Activated CD4-positive, alpha-beta memory T cell treated with anti-CD3 and anti-CD28 coated beads for 36 hours (primary cell): ENCODE results near the gene C1QTNF8. TPM values are rescaled to one million over a fixed set of nuclear protein-coding genes. Genes with fewer than 3 reads are reported as not detected.

Source experiments
- CTCF ChIA-PET: fragments of 350-600 bp; sonication (Branson Sonifier 250); formaldehyde crosslinking; loops from one replicate; lab custom pipeline; 2021; ENCODE audit warnings: antibody characterized with exemption, inconsistent platforms; lab: Charles Lee
- POLR2A ChIA-PET: fragments of 350-600 bp; sonication (Branson Sonifier 250); formaldehyde crosslinking; loops from one replicate; lab custom pipeline; 2021; ENCODE audit warnings: antibody characterized with exemption; lab: Charles Lee
- DNase-seq: peaks from one replicate; pipeline ENCODE4 v3.0.0-alpha.2; 2020
- H3K27ac Mint-ChIP-seq: one replicate; pipeline ENCODE4 v1.8.0; 2021; ENCODE audit warnings: mixed read lengths
- H3K27me3 Mint-ChIP-seq: one replicate; pipeline ENCODE4 v1.8.0; 2021; ENCODE audit warnings: mixed read lengths
- H3K36me3 Mint-ChIP-seq: one replicate; pipeline ENCODE4 v1.8.0; 2021; ENCODE audit warnings: mixed read lengths
- H3K4me1 Mint-ChIP-seq: one replicate; pipeline ENCODE4 v1.8.0; 2021; ENCODE audit warnings: low read depth, mixed read lengths
- H3K4me3 Mint-ChIP-seq: one replicate; pipeline ENCODE4 v1.8.0; 2021; ENCODE audit warnings: mild to moderate bottlenecking, mixed read lengths
- H3K9me3 Mint-ChIP-seq: one replicate; pipeline ENCODE4 v1.8.0; 2021; ENCODE audit warnings: mixed read lengths
- intact Hi-C: fragments of 100-400 bp; cut with micrococcal nuclease; formaldehyde crosslinking; loops from one replicate; pipeline ENCODE4 v1.15.1; 2023
- total RNA-seq, 2 experiments: library from RNA; stranded (reverse); gene quantifications; one replicate each; pipeline ENCODE4 v1.2.3, GENCODE V29; 2021

The C1QTNF8 gene
- total RNA-seq, 2 experiments from 2014 or later: not detected

DNA sequence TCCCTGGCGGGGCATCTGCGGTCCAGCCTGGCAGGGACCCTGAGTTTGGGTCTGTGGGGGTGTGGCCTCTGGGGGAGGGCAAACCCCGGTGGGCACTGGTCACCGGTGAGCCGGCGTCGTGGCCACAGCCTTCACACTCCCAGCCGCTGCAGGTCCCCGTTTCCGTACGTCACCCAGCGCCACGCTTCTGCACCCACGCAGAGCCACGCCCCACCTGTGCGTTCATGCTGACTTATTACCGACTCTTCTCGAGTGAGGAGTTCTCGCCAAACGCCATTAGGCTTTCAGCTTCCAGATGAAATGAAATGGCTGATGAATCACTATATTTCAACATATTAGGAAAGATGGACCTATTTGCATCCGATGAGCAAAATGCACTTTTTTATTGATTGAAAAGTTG lies 32.3 kb downstream of the C1QTNF8 start:
- POLR2A ChIA-PET: no interaction called here
- intact Hi-C loops: no loop called here
- H3K4me1 Mint-ChIP-seq: no peaks in the 10 kb centered on the region
- CTCF ChIA-PET: no interaction called here
- peaks cover 5% of the 10 kb centered on the region for H3K9me3 Mint-ChIP-seq
- peaks cover 19% of the 10 kb centered on the region for H3K27me3 Mint-ChIP-seq
- peaks cover 4% of the 10 kb centered on the region for H3K36me3 Mint-ChIP-seq
- H3K4me3 Mint-ChIP-seq: no peak overlapping the region
- DNase-seq: no peak
- H3K27ac Mint-ChIP-seq: no peak overlapping the region

- Mint-ChIP-seq H3K4me3 (no peak overlapping the region), H3K4me1 (no peaks in the 10 kb centered on the region), H3K27me3 (peaks cover 15% of the 10 kb centered on the region), H3K27ac (no peak overlapping the region), H3K9me3 (peaks cover 5% of the 10 kb centered on the region), H3K36me3 (peaks cover 4% of the 10 kb centered on the region)
- intact Hi-C loops: no loop called here
- POLR2A ChIA-PET: no interaction called here
- CTCF ChIA-PET: no interaction called here
- no peak for DNase-seq
Measured at GRCh38 chr16:1062895-1063294, 33.1 kb downstream of the C1QTNF8 start.

GRCh38 chr16:1061769-1062505 lies 34.1 kb downstream of the C1QTNF8 start:
- no peaks in the 10 kb centered on the region for H3K36me3 Mint-ChIP-seq
- DNase-seq: no peak
- H3K4me3 Mint-ChIP-seq: no peak overlapping the region
- peaks cover 5% of the 10 kb centered on the region for H3K9me3 Mint-ChIP-seq
- ChIA-PET POLR2A (no interaction called here), CTCF (no interaction called here)
- intact Hi-C loops: no loop called here
- no peaks in the 10 kb centered on the region for H3K4me1 Mint-ChIP-seq
- H3K27ac Mint-ChIP-seq: no peak overlapping the region
- peaks cover 9% of the 10 kb centered on the region for H3K27me3 Mint-ChIP-seq

DNA sequence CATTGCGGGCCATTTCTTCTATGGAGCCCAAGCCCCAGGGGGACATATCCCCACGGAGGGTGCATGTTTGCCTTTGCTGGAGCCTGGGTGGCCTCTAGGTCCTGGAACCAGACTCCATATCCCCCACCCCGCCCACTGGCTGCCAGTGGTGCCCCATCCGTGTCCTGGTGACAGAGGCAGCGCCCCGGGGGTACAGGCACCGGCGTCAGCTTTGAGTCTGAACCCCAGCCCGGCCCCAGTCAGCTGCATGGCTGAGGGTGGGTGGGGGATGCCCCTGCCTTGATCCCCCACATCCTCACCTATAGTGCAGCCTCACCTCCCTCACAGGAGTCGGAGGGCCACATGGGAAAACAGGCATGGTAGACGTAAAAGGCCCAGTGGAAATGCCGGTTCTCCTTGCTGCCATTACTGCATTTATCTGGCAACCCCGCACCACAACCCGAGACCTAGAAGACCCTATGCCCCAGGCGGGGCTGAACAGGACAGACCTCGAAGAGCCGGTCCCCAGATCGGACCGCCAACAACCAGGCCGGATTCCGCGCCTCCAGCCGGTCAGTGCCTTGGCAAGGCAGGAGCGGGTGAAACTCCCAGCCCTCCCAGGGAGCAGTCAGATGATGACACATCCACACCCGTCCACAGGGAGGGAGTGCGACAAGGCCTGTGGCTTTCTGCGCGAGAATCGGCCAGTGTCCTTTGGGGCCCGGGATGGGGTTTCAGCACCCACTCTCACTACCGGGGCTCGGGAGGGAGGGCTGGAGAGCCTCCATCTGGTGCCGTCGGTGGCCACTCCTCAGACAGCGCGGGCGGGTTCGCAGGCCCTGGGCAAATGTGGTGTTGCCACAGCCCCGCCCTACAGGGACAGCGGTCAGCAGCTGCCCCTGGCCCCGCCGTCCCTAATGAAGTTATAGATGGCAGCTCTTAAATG lies 35.4 kb downstream of the C1QTNF8 start:
- Mint-ChIP-seq H3K4me3 (no peak overlapping the region), H3K36me3 (no peaks in the 10 kb centered on the region), H3K27me3 (peaks cover 6% of the 10 kb centered on the region), H3K9me3 (peaks cover 5% of the 10 kb centered on the region), H3K4me1 (no peaks in the 10 kb centered on the region), H3K27ac (no peak overlapping the region)
- intact Hi-C loops: no loop called here
- ChIA-PET CTCF (no interaction called here), POLR2A (no interaction called here)
- DNase-seq: no peak

DNA sequence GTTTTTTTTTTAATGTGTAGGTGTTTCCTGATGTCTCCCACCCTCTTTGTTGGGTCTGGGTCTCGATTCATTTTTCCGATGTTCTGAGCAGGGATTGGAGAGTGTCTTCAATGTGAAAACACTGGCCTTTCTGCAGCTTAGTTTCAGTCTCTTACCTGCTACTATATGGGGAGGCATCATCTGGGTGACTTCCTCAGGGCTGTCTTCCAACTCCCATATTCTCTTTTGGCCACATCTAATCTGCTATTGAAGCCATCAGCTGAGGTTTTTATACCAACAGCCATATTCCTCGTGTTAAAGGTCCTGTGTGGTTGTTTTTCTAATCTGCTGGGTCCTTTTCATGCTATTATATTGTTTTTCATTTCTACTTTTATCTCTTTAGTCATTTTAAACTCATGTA lies 36.7 kb downstream of the C1QTNF8 start:
- no peaks in the 10 kb centered on the region for H3K36me3 Mint-ChIP-seq
- H3K27ac Mint-ChIP-seq: no peak overlapping the region
- ChIA-PET POLR2A (no interaction called here), CTCF (no interaction called here)
- intact Hi-C loops: loop anchor here (5.0 kb wide), 1 partner anchor 242 kb away; no protein-coding TSS in a partner anchor
- peaks cover 5% of the 10 kb centered on the region for H3K9me3 Mint-ChIP-seq
- DNase-seq: no peak
- no peaks in the 10 kb centered on the region for H3K27me3 Mint-ChIP-seq
- H3K4me1 Mint-ChIP-seq: no peaks in the 10 kb centered on the region
- no peak overlapping the region for H3K4me3 Mint-ChIP-seq

DNA sequence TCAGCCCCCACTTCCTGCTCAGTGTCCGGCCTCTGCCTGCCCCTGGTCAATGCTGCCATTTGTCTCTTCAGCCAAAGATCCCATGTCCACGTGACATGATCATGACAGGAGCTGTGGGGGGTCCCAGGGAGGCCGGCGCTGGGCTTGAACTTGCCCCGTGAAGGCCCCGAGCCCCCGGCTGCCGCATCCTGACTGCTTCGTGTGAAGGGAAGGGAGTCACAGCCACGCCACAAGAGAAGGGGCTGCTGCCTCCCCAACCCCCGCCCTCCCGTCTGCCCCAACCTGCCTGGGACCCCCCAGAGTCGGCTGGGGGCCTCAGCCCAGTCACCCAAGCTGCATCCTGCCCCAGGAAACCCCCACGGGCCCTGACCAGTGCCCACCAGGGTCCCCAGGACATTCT lies 37.8 kb downstream of the C1QTNF8 start:
- no peak overlapping the region for H3K4me3 Mint-ChIP-seq
- ChIA-PET POLR2A (no interaction called here), CTCF (interaction anchor here (0.7 to 1.8 kb wide), 3 partner anchors 11 to 346 kb away, joined by 4 to 9 read pairs (median 7); no protein-coding TSS in a partner anchor)
- no peaks in the 10 kb centered on the region for H3K27me3 Mint-ChIP-seq
- H3K9me3 Mint-ChIP-seq: peaks cover 5% of the 10 kb centered on the region
- H3K36me3 Mint-ChIP-seq: no peaks in the 10 kb centered on the region
- DNase-seq: no peak
- intact Hi-C loops: loop anchor here (5.0 kb wide), 1 partner anchor 241 kb away; no protein-coding TSS in a partner anchor
- no peak overlapping the region for H3K27ac Mint-ChIP-seq
- no peaks in the 10 kb centered on the region for H3K4me1 Mint-ChIP-seq

- no peaks in the 10 kb centered on the region for H3K4me1 Mint-ChIP-seq
- H3K27ac Mint-ChIP-seq: no peak overlapping the region
- peak; percentile 71 for DNase-seq
- POLR2A ChIA-PET: no interaction called here
- H3K9me3 Mint-ChIP-seq: peaks cover 5% of the 10 kb centered on the region
- intact Hi-C loops: loop anchor here (5.0 kb wide), 1 partner anchor 240 kb away; no protein-coding TSS in a partner anchor
- CTCF ChIA-PET: interaction anchor here (0.6 to 2.1 kb wide), 24 partner anchors 10 to 345 kb away, joined by 3 to 10 read pairs (median 4); no protein-coding TSS in a partner anchor
- no peaks in the 10 kb centered on the region for H3K27me3 Mint-ChIP-seq
- no peak overlapping the region for H3K4me3 Mint-ChIP-seq
- H3K36me3 Mint-ChIP-seq: no peaks in the 10 kb centered on the region
Measured at GRCh38 chr16:1057252-1057932, 38.7 kb downstream of the C1QTNF8 start.

- ChIA-PET CTCF (interaction anchor here (0.9 to 2.4 kb wide), 9 partner anchors 13 to 242 kb away, joined by 3 to 13 read pairs (median 4); partner anchors contain the start of gene SOX8), POLR2A (no interaction called here)
- H3K4me3 Mint-ChIP-seq: no peak overlapping the region
- H3K4me1 Mint-ChIP-seq: no peaks in the 10 kb centered on the region
- intact Hi-C loops: loop anchor here (5.0 kb wide), 1 partner anchor 239 kb away; no protein-coding TSS in a partner anchor
- H3K9me3 Mint-ChIP-seq: peaks cover 5% of the 10 kb centered on the region
- H3K36me3 Mint-ChIP-seq: no peaks in the 10 kb centered on the region
- no peak for DNase-seq
- H3K27ac Mint-ChIP-seq: no peak overlapping the region
- no peaks in the 10 kb centered on the region for H3K27me3 Mint-ChIP-seq
Measured at GRCh38 chr16:1056196-1056595, 39.8 kb downstream of the C1QTNF8 start.

DNA sequence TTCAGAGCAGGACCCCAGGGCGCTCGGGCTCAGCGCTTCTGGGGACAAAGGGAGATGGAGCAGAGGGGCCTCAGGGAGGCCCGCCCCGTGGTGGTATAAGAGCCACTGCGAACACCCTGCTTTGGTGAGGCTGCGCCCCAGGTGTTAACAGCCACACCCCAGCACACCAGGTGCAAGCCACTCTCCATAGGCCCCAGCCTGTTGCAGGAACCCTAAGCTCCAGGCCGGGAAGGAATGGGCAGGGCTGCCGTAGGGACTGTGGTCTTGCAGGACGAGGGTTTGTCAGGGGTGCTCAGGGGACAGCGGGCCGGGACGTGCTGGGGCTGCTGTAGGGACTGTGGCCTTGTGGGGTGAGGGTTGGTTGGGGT lies 40.5 kb downstream of the C1QTNF8 start:
- Mint-ChIP-seq H3K27ac (no peak overlapping the region), H3K36me3 (no peaks in the 10 kb centered on the region), H3K4me1 (no peaks in the 10 kb centered on the region), H3K9me3 (peaks cover 5% of the 10 kb centered on the region), H3K4me3 (no peak overlapping the region), H3K27me3 (no peaks in the 10 kb centered on the region)
- no peak for DNase-seq
- ChIA-PET CTCF (interaction anchor here (0.9 to 2.4 kb wide), 5 partner anchors 74 to 241 kb away, joined by 3 to 13 read pairs (median 3); partner anchors contain the start of gene SOX8), POLR2A (no interaction called here)
- intact Hi-C loops: loop anchor here (2.0 to 5.0 kb wide), 2 partner anchors 59 to 238 kb away; no protein-coding TSS in a partner anchor

DNA sequence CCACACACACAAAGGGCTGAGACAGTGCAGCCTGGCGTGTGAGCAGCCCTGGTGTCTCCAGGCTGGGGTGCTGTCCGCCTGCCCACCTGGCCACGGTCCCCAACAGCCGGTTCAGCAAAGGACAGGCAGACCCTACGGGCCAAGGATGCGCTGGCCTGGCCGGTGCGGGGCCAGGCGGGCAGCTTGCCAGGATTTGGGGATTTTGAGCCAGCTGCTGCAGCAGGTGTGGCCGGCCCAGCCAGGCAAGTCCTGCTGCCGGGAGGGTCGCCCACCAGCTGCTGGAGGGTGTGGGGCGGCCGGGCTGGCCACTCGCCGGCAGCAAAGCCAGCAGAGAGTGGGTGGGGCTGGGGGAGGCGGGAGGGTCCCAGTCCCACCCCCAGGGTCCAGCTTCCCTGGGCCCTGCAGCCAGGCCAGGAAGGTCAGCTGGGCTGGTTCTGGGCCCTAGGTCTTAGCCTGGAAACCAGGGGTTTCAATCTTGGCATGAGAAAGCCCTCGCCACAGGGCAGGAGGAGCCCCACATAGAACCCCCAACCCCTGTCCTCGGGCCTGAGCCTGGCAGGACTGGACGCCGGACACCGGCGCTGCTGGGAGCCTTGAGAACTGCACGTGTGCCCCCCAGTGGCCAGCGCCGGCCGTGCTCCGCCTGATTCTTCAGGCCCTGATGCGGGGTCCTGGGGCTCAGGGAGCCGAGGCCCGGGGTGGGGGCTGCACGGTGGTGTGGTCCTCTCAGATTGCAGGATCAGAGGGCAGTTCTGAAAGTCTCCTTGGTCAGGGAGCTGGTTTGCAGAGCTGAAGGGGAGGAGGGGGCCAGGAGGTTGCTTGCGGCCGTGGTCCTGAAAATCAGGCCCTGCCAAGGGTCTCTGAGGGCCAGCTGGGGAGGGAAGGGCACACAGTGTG lies 41.1 kb downstream of the C1QTNF8 start:
- intact Hi-C loops: loop anchor here (2.0 to 5.0 kb wide), 2 partner anchors 58 to 238 kb away; no protein-coding TSS in a partner anchor
- no peaks in the 10 kb centered on the region for H3K4me1 Mint-ChIP-seq
- H3K4me3 Mint-ChIP-seq: no peak overlapping the region
- no peaks in the 10 kb centered on the region for H3K27me3 Mint-ChIP-seq
- H3K36me3 Mint-ChIP-seq: no peaks in the 10 kb centered on the region
- POLR2A ChIA-PET: no interaction called here
- peak; percentile 47 for DNase-seq
- CTCF ChIA-PET: interaction anchor here (0.8 to 2.4 kb wide), 7 partner anchors 57 to 340 kb away, joined by 3 to 13 read pairs (median 3); partner anchors contain the start of genes METRN and SOX8
- H3K27ac Mint-ChIP-seq: no peak overlapping the region
- H3K9me3 Mint-ChIP-seq: peaks cover 5% of the 10 kb centered on the region
